Measurements from ENCODE around the gene SMPD3.

DNA sequence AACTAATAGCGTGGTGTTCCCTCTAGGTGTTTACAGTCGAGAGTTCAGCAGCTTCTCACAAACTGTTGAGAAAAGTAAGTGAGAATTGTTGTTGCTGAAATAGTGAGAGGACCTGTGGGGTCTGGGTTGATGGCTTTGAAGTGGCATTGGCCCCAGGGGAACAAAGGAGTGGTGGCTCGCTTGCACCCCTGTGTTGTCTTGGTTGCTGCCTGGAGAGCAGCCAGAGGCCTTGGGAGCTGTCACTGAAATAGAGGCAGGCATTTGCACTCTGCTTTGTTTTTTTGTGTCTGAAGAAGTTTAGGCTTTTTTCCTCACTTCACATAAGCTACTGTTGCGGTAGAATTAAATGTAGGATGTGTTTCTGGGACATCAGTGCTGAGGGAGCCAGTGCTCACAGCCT is 100.7 kb downstream of the SMPD3 start:
- TF ChIP-seq, protein P1, sequence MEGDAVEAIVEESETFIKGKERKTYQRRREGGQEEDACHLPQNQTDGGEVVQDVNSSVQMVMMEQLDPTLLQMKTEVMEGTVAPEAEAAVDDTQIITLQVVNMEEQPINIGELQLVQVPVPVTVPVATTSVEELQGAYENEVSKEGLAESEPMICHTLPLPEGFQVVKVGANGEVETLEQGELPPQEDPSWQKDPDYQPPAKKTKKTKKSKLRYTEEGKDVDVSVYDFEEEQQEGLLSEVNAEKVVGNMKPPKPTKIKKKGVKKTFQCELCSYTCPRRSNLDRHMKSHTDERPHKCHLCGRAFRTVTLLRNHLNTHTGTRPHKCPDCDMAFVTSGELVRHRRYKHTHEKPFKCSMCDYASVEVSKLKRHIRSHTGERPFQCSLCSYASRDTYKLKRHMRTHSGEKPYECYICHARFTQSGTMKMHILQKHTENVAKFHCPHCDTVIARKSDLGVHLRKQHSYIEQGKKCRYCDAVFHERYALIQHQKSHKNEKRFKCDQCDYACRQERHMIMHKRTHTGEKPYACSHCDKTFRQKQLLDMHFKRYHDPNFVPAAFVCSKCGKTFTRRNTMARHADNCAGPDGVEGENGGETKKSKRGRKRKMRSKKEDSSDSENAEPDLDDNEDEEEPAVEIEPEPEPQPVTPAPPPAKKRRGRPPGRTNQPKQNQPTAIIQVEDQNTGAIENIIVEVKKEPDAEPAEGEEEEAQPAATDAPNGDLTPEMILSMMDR (IDR thresholded peaks at IDR 0.05) = no peak
- no peak for TF ChIP-seq POLR2A (IDR thresholded peaks at IDR 0.05)
- no peak for TF ChIP-seq EP300 (IDR thresholded peaks at IDR 0.05)
